HepG2 (cell line): ENCODE results near the gene METAP1D. TPM values are rescaled to one million over a fixed set of nuclear protein-coding genes. Genes with fewer than 3 reads are reported as not detected.

Experiments
- ARID2 ChIP-seq: sonication (generic); formaldehyde crosslinking; IDR thresholded peaks from 2 replicates; pipeline ENCODE4 v1.8.1; 2022; ENCODE audit warnings: mild to moderate bottlenecking, missing genetic modification reagents, borderline replicate concordance
- BRCA1 ChIP-seq: sonication (generic); formaldehyde crosslinking; IDR thresholded peaks from 2 replicates; pipeline ENCODE4 v1.4.0; 2020; ENCODE audit warnings: missing genetic modification reagents
- CCDC6 ChIP-seq: sonication (generic); formaldehyde crosslinking; IDR thresholded peaks from 2 replicates; pipeline ENCODE4 v1.8.1; 2022; ENCODE audit warnings: mild to moderate bottlenecking, missing genetic modification reagents, moderate library complexity
- DMAP1 ChIP-seq: IDR thresholded peaks from 2 replicates; pipeline ENCODE4 v1.6.1; 2016
- EP300 ChIP-seq, 3 experiments: sonication (generic) in 1 of 3; formaldehyde crosslinking in 1 of 3; IDR thresholded peaks; 2 replicates each; pipeline versions ENCODE4 v1.5.1 to v1.6.1; 2011 to 2020; ENCODE audit warnings: low read depth in 2 of 3, low read length in 2 of 3, borderline replicate concordance in 1 of 3, improper control_type of control experiment in 1 of 3, mild to moderate bottlenecking in 1 of 3, missing genetic modification reagents in 1 of 3, moderate library complexity in 1 of 3
- ESRRA ChIP-seq: sonication (generic); formaldehyde crosslinking; IDR thresholded peaks from 2 replicates; pipeline ENCODE4 v1.5.1; 2020; ENCODE audit warnings: mild to moderate bottlenecking, low read depth, missing genetic modification reagents
- FLYWCH1 ChIP-seq: sonication (generic); formaldehyde crosslinking; IDR thresholded peaks from 2 replicates; pipeline ENCODE4 v1.8.1; 2023; ENCODE audit warnings: mild to moderate bottlenecking, missing genetic modification reagents
- HMG20A ChIP-seq: IDR thresholded peaks from 2 replicates; pipeline ENCODE4 v1.6.1; 2016; ENCODE audit warnings: borderline replicate concordance
- IRF2 ChIP-seq: IDR thresholded peaks from 2 replicates; pipeline ENCODE4 v1.6.1; 2018; ENCODE audit warnings: missing genetic modification reagents, missing compliant biosample characterization
- MIER2 ChIP-seq: IDR thresholded peaks from 2 replicates; pipeline ENCODE4 v1.6.1; 2016; ENCODE audit warnings: missing biosample characterization, missing genetic modification reagents
- PRDM10 ChIP-seq: sonication (generic); formaldehyde crosslinking; IDR thresholded peaks from 2 replicates; pipeline ENCODE4 v1.4.0; 2020; ENCODE audit warnings: low read depth, missing genetic modification reagents
- RAD21 ChIP-seq: fragments of 450-650 bp; formaldehyde crosslinking; IDR thresholded peaks from 2 replicates; pipeline ENCODE4 v1.5.0; 2020; ENCODE audit warnings: mild to moderate bottlenecking
- RXRA ChIP-seq: sonication (generic); formaldehyde crosslinking; IDR thresholded peaks from 2 replicates; pipeline ENCODE4 v1.5.1; 2020; ENCODE audit warnings: missing genetic modification reagents
- TSC22D2 ChIP-seq: sonication (generic); formaldehyde crosslinking; IDR thresholded peaks from 2 replicates; pipeline ENCODE4 v1.5.1; 2020; ENCODE audit warnings: missing genetic modification reagents, mild to moderate bottlenecking, borderline replicate concordance
- ZNF276 ChIP-seq: sonication (generic); formaldehyde crosslinking; IDR thresholded peaks from 2 replicates; pipeline ENCODE4 v1.4.0; 2020; ENCODE audit warnings: mild to moderate bottlenecking, low read depth, missing genetic modification reagents
- ZNF557 ChIP-seq: sonication (generic); formaldehyde crosslinking; IDR thresholded peaks from 2 replicates; pipeline ENCODE4 v1.4.0; 2020; ENCODE audit warnings: missing genetic modification reagents
- ZNF740 ChIP-seq: sonication (generic); formaldehyde crosslinking; IDR thresholded peaks from 2 replicates; pipeline ENCODE4 v1.4.0; 2020; ENCODE audit warnings: missing genetic modification reagents
- ZNF768 ChIP-seq: sonication (generic); formaldehyde crosslinking; IDR thresholded peaks from 2 replicates; pipeline ENCODE4 v1.4.0; 2020; ENCODE audit warnings: missing genetic modification reagents
- ZZZ3 ChIP-seq: sonication (generic); formaldehyde crosslinking; IDR thresholded peaks from 2 replicates; pipeline ENCODE4 v1.4.0; 2020; ENCODE audit warnings: missing genetic modification reagents, mild to moderate bottlenecking, borderline replicate concordance
- polyA plus RNA-seq, 8 experiments: library from polyadenylated mRNA; depleted of rRNA in 3 of 8; stranded (reverse) in 7 of 8; unstranded in 1 of 8; fragments of >200 nt; fragmentation: Illumina TruSeq in 4 of 8; extraction: Trizol in 4 of 8; gene quantifications; 2 replicates each; pipeline versions ENCODE4 v1.2.1 to v1.2.3, GENCODE V29; 2011 to 2016; ENCODE audit warnings: low read depth in 4 of 8, missing spikeins in 1 of 8, mixed read lengths in 1 of 8; ENCODE audit not compliant: insufficient read depth in 1 of 8
- total RNA-seq, 5 experiments: library from RNA; depleted of rRNA; stranded (reverse); fragments of >200 nt; fragmentation: Illumina TruSeq; extraction: Trizol; gene quantifications; 2 replicates each; pipeline ENCODE4 v1.2.3, GENCODE V29; 2016; ENCODE audit warnings: low read depth in 1 of 5
- TF ChIP-seq, protein P1 (sequence below), 2 experiments: sonication (generic) in 1 of 2; formaldehyde crosslinking in 1 of 2; IDR thresholded peaks; 2 replicates each; pipeline versions ENCODE4 v1.4.0 to v1.6.1; 2018 to 2020; ENCODE audit warnings: missing genetic modification reagents in 2 of 2, borderline replicate concordance in 1 of 2, low read depth in 1 of 2, mild to moderate bottlenecking in 1 of 2, missing biosample characterization in 1 of 2

Gene METAP1D
- total and polyA plus RNA-seq, 2 of the 13 experiments (the other 11 are each of a cell fraction or from before 2014, with no cell fraction given) = 14.7 to 21.6 TPM

DNA sequence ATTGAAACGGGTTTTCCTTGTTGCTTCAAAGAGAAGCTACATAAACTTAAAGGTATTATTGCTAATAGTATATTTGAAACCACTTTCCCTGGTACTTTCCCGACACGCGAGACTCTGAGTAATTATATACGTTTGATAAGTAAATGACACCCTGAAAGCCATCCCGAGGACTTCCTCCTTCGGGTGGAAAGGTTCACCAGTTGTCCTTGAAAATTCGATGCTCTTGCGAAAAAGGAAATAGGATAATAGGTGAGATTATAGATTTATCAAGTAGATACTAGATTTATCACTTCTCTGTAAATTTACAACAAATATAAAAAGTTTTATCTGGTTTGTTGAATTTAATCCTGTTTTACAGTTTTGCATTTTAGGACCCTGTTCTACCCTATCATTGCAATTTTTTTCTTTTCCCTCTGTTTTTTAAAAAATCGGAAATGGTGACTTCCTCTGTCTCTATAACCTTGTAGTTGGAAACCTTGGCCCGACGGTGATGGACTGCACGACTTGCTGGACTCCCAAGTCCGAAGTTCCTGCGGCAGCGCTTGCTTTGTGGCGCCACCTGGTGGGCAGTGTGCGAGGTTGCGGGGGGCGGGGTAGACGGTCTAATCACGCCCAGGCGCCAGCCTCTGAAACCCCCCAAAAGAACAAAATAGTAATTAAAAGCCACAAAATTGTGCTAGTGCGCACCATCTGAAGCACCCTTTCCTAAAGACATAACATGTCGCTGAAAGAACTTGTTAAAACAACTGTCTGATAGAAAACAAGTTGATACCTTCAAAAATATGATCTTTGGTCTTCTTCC lies 103.9 kb downstream of the METAP1D start (continued):
- 0 out of 2 replicates have a peak, but pooled peaks have one; percentile 31 for TF ChIP-seq PRDM10
- TF ChIP-seq ESRRA = peak; percentile 93
- TF ChIP-seq ZNF768 (CRISPR knock-in tag) = peak; percentile 29; the same call in 1 of the 2 replicates
- TF ChIP-seq, protein P1, sequence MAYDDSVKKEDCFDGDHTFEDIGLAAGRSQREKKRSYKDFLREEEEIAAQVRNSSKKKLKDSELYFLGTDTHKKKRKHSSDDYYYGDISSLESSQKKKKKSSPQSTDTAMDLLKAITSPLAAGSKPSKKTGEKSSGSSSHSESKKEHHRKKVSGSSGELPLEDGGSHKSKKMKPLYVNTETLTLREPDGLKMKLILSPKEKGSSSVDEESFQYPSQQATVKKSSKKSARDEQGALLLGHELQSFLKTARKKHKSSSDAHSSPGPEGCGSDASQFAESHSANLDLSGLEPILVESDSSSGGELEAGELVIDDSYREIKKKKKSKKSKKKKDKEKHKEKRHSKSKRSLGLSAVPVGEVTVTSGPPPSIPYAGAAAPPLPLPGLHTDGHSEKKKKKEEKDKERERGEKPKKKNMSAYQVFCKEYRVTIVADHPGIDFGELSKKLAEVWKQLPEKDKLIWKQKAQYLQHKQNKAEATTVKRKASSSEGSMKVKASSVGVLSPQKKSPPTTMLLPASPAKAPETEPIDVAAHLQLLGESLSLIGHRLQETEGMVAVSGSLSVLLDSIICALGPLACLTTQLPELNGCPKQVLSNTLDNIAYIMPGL (CRISPR knock-in tag; IDR thresholded peaks at IDR 0.05; ENCODE audit: borderline replicate concordance in 1 of 2, low read depth in 1 of 2) = peak; percentile 72 to 92
- TF ChIP-seq HMG20A (CRISPR knock-in tag) = no peak; the same call in 1 of the 2 replicates
- peak; percentile 75 for TF ChIP-seq IRF2 (CRISPR knock-in tag)
- TF ChIP-seq EP300 (IDR thresholded peaks at IDR 0.05; ENCODE audit: low read depth in 2 of 2, low read length in 2 of 2) = 0 out of 4 replicates have a peak, but pooled peaks have one; percentile 36 to 48
- no peak for TF ChIP-seq EP300 (CRISPR knock-in tag; IDR thresholded peaks at IDR 0.05; ENCODE audit: borderline replicate concordance)
- TF ChIP-seq FLYWCH1 = no peak
- TF ChIP-seq CCDC6 (CRISPR knock-in tag) = peak; percentile 31; the same call in 1 of the 2 replicates
- TF ChIP-seq ZNF740 (CRISPR knock-in tag) = 0 out of 2 replicates have a peak, but pooled peaks have one; percentile 37
- 0 out of 2 replicates have a peak, but pooled peaks have one; percentile 29 for TF ChIP-seq BRCA1
- peak; percentile 83; the same call in 1 of the 2 replicates for TF ChIP-seq TSC22D2 (CRISPR knock-in tag)
- TF ChIP-seq ZNF276 (CRISPR knock-in tag) = peak; percentile 53; the same call in 1 of the 2 replicates
- no peak for TF ChIP-seq ZNF557 (CRISPR knock-in tag)
- TF ChIP-seq DMAP1 (CRISPR knock-in tag) = peak; percentile 23; the same call in 1 of the 2 replicates
- TF ChIP-seq MIER2 (CRISPR knock-in tag) = peak; percentile 34; the same call in 1 of the 2 replicates
- TF ChIP-seq ZZZ3 = 0 out of 2 replicates have a peak, but pooled peaks have one; percentile 35
- peak; percentile 97 for TF ChIP-seq RAD21
- no peak for TF ChIP-seq ARID2 (CRISPR knock-in tag)
- 0 out of 2 replicates have a peak, but pooled peaks have one; percentile 40 for TF ChIP-seq RXRA (CRISPR knock-in tag)
